ENCODE results near the gene PADI2.

PADI2 gene

DNA sequence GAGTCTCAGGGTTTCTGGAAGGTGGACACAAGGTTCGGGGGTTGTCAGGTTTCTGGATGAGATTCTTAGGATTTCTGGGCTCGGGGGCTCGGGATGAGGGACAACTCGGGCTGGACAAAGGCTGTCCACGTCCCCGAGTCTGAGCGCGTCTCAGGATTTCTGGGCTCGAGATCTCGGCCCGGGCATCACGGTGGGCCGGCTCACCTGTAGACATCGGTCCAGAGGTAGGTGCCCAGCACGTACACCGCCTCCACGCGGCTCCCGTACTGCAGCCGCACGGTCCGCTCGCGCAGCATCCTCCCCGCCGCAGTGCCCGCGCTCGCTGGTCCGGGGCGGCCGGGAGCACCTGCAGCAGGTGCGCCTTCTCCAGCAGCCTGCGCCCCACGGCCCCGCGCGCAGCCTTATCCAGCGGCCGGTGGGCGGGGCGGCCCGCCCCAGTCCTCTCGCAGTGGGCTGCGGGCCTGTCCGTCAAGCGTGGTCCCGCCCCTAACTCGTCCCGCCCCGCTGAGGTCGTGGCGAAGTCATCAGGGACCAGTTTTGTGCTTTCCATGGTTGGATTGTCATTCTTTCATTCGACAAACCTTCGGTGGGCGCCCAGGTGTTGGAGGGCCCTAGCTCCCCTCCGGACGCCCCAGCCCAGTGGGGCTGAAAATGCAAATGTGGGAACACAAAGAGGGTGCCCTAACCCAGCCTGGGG is at the start of gene PADI2:
PADI2 (minus strand) TSS at position 376 of the 697 bp plus-strand sequence; CDS start at position 296, 80 bp downstream.
- DNase-seq: peak; percentile 58

DNA sequence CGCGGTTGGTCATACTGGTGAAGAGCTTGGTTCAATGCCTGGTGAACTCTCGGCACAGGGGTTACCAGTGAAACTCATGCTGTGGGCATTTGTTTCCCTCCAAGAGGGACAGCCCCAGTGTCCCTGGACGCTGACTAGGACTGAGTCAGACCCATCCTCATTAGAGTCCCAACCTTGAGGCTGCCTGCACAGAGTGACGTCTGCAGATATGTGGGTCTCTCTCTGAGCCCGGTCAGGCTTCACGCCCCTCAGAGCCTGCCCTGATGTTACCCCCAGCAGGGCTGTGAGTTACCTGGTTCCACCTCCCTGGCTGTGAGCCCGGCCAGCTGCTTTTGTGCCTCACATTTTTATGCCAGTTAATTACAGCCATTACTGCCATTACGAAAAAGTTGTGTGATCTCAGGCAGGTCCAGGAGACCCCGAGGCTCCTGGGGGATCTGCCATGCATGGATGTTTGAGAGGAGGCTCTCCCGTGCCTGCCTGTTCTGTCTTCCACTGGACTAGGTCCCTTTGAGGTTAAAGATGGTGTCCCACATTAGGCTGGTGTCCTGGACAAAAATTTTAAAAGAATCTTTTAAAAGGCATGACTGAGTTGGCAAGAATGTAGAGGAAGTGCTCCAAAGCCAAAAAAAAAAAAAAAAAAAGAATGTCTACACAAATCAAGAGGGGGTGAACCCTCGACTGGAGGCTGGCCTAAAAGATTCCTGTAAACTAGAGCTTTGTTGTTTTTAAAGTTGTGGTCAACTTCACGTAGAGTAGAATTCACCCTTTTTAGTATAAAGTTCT is 49.0 kb upstream of the PADI2 start:
- no peak for DNase-seq

DNA sequence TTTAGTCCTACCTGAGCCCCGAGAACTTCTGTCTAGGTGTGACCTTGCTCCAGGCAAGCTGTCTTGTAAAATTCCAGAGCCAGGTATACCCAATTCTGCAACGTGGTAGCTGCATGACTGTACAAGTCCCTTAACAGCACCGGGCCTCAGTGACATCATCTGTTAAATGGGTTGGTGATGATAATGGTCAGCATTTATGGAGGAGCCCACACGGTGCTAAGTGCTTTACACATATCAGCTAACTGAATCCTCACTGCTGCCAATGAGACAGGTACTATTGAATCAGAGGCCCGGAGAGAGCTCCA is 48.5 kb upstream of the PADI2 start:
- no peak for DNase-seq

DNA sequence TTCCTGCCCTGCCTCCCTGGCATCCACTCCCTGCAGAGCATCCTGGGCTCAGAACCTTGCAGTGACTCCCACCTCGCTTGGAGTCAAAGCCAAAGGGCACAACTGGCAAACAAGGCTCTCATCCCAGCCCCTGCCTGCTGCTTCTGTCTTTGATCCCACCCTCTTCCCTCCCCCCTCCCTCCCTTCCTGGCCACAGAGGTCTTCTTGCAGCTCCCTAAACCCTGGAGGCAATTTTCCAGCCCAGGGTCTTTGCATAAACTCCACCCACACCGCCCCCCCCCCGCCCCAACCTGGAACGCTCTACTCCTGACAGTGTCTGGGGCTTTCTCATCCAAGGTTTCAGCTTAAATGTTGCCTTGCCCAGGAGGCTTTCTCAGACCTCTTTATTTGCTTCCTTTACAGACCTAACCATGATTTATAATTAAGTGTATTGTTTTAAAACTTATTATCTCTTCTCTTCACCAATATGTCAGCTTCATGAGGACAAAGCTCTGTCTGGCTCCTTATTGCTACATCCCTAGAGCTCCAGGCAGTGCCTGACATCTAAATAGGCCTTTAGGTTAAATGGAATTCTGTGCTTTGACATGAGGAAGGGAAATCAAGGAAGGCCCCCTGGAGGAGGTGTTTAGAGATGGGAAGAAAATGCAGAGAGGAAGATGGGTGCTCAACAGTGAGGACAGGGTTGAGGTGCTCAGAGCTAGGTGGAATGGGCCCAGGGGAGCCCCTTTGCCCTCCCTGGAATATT is 48.0 kb upstream of the PADI2 start:
- no peak for DNase-seq

DNA sequence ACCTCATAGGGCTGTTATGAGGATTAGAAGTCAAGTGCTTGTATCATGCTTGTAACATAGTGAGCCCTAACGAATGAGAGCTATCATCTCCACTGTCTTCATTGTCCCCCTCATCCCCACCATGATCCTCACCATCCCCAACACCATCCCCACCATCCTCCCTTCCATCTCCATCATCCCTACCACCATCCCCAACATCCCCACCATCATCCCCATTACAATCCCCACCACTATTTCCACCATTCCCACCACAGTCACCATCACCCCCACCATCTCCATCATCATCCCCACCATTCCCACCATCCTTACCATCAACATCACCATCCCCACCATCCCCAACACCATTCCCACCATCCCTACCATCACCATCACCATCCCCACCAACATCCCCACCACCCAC is 46.6 kb upstream of the PADI2 start:
- DNase-seq: no peak

DNA sequence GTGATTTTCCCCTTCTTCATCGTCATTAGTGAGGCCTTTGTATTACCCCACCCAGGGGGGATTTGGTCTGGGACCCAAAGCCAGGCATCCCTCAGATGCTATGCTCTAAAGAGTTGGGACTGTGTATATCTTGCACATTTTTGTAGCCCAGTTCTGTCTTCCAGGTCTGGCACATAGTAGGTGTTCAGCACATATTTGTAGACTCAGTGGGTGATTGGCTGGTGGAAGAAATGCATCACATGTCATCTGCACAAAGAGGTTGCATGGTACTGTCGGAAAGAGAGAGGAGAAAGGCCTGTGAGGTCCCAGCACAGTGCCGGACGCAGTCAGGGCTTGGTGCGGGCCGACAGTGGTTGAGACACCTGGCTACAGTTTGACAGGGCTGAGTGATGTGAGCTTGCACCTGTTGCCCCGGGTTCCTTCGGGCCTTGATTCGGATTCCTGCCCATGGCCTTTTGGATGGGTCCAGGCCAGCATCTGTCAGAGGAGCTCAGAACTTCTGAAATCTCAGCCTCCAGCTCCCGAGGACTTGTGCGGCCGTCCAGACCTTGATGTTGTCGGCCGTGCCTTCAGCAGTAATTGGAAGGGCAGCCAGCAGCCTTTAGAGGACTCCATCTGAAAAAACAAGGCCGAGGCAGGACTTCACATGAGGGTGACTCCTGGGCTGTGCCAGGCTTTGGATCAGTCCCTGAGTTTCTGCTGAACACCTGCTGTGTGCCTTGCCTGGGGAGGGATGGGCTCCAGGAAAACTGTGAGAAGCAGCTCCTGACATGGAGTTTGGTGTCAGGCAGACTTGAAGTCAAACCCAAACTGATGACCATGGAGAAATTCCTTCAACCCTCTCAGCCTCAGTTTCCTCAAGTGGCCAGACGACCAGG is 44.8 kb upstream of the PADI2 start:
- no peak for DNase-seq

DNA sequence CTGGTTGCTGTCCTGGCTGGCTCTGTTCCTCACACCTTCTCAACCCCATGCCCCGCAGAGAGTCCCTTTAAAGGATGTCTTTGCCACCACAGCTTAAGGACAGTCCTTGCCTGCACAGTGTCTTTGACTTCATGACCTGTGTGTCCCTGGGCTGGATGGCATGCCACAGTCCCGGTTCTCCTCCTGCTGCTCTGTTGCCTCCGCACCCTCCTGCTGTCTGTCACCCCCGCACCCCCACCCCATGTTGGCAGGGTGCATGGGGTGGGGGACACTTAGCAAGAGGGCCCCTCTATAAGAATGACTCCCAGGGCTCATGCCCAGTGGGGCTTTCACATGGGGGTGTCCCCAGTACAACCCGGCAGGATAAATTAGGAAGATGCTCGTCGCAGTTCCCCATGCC is 44.1 kb upstream of the PADI2 start:
- DNase-seq: no peak

DNA sequence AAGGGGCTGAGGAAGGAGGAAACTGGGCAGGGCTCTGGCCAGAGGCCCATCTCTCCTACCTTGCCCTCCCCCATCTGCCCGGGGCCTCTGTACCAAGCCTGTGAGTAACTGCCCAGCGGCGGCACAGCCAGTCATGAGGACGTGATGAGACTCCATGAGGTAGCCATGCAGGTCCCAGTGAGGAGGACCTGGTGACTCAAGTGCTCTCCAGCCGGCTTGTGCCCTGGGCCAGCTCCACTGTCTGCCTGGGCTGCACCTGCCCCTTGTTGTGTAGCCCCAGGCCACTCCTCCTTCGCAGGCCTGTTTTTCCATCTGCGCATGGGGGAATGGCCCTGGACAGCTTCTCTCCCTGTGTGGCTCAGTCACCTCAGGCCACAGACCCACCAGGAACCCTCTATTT is 43.7 kb upstream of the PADI2 start:
- DNase-seq: no peak

DNA sequence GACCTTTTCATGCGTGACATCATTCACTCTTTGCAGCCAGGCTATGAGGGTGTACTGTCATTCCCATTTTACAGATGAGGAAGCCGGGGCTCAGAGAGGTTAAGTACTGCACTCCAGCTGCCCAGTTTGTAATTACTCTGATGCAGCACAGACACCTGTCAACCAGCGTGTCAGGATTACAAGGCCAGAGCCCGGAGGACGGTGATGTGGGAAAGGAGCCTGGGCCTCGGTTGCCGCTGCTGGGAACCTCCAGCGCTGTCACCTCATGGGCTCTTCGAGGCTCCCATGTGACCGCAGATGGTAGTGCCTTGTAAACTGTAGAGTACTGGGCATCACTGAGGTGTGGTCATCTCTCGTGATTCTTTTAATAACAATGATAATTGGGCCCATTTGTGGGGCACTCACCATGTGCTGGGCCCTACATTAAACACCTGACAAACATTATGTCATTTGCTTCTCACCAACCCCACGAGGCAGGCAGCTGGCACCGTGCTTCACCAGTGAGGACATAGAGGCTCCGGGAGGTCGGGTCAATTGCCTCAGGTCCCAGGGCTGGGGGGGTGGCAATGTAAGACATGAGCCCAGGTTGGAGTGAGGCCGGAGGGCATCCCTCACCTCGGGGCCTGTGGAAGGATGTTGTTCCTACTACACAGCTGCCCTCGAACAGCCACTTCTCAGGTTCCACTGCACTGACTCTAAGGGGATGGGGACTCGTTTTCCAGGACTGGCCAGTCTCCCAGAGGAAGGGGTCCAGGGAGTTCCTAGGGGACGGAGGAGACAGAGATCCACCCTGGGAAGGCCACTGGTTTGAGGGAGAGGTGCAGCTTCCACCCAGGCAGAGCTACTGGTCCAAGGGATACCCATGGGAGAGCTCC is 42.9 kb upstream of the PADI2 start:
- DNase-seq: no peak

DNA sequence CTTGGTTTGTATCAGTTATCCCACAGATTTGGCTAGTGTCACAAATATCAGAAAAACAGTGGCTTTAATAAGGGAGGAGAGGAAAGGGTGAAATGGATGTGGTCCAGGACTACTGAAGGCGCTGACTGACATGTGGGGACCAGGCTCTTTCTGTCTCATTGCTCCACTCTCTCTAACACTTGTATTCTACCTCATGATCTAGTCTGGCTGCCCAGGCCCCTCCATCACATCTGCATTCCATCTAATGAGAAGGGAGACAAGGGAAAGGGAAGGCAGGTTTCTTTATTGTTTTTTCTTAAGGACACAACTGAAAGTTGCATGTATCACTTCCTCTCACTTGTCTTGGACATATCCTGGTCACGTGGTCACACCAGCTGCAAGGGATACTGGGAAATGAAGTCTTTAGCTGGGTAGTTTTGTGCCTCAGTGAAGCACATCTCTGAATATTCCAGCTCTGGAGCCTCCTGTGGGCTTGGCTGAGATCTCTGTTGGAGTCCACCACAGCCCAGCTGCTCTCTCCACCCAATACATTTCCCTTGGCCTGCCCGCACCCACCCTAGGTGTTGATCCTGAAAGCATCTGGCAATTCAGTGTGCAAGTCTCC is 42.0 kb upstream of the PADI2 start:
- DNase-seq: no peak

DNA sequence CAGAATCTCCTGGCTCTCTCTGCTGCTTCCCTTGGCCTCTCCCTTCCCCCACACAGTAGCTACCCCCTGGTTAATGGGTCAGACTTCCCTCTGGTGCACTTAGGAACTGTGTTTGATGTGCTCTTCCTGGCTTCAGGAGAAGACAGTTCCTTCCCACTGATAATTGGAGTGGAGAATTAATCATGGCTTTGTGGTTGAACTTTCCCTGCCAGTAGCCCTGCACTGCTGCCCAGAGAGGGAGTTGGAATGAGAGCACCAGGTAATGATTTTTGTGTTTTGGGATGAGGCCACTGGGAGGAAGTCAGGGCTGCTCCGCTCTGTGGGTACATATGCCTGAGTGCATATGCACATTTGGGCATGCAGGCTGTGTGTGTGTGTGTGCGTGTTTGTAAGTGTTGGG is 39.7 kb upstream of the PADI2 start:
- no peak for DNase-seq

DNA sequence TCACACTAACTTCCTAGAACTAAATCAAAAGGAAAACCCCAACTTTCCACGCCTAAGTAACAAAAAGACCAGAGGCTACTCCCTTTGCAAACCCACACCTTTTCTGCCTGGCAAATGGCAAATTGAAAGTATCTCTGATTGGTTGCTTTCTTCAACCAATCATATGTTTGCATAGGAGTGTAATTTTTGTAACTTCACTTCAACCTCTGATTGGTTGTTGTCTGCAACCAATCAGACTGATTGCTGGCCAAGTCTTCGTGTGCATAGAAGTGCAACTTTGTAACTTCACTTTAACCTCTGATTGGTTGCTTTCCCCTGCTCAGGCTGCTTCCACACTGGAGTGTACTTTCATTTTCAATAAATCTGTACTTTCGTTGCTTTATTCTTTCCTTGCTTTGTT is 36.9 kb upstream of the PADI2 start:
- no peak for DNase-seq

DNA sequence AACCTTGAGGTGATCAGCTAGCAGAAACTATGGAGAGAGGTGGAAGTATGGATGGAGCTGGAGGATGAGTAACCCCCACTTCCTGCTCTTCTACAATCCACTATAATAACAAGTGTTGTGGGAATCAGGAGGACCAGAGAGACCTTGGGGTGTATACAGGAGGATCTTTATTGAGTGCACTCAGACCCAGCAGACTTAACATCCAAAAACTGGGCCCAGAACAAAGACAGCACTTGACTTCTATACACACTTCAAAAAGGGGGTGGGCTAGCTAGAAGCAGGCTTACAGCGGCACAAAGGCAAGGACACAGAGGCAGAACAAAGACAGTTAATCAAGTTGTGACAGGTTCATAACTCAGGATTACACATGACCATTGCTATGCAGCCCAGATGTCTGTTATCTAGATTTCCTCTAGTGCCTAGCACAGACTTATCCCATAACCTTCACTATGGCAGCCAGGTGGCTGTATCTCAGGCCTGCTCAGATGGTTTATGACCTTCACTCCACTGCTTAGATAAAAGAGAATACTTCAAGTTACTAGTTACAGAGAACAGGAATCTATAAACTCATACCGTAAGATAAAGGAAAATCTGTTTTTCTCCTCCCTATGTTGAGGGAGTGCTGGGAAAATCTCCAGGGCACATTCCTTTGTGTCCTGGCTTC is 36.1 kb upstream of the PADI2 start:
- DNase-seq: no peak

DNA sequence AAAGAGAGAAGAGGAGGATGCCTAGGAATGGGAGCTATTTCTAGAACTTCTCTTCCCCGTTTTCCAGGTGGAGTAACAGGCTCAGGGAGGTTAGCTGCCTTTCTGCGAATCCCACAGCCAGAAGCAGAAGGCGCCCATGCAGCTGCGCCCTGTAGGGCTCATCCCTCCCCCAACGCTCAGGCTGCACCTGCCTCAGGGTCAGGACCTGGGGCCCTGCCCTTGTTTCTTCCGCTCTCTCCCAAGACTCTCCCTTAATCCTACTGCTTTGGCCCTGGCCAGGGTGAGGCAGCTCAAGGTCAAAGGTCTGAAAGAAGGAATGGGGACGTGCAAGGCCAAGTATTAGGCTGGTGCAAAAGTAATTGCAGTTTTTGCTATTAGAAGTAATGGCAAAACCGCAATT is 30.5 kb upstream of the PADI2 start:
- DNase-seq: no peak

DNA sequence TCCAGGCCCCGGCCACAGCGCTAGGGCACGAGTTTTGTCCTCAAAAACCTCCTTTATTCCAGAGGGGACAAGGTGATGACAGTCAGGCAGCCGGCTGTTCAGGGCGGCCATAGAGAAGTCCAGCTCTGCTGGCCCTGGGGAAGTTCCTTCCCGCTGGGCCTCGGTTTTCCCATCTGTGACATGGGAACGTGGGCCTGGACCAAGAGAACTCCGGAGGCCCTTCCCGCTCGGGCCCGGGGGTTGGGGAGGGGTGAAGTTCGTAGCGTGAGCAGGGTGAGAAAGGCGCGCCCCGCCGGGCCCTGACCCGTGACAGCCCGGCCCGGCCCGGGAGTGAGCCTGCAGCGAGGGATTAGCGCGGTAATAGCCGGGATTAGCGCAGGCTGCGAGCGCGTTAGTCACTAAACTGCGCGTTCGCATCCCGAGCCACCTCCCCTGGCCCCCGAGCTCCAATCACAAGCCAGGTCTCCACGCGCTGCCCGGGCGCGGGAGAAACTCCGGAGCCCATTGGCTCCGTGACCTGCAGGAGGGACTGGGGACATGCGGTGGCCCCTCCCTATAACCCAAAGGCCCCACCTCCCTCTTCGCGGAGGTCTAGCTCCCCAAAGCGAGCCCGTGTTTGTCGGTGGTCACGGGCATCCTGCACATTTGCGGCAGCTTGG is 29.8 kb upstream of the PADI2 start:
- no peak for DNase-seq

DNA sequence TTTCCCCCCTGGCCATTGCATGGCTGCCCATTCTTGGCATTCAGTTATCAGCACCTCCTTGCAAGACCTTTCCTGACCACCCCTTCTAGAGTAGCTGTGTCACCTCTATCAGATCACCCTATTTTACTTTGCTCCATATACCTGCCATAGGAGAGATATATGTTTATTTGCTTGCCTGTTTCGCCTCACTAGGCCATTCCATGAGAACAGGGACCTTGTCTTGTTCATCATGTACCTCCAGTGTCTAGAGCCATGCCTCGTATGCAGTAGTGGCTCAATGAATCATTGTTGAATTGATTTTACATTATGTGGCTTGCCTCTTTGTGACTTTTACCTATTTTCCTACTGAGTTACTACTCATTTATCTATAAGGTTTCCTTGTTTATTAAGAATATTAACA is 26.4 kb upstream of the PADI2 start:
- no peak for DNase-seq

DNA sequence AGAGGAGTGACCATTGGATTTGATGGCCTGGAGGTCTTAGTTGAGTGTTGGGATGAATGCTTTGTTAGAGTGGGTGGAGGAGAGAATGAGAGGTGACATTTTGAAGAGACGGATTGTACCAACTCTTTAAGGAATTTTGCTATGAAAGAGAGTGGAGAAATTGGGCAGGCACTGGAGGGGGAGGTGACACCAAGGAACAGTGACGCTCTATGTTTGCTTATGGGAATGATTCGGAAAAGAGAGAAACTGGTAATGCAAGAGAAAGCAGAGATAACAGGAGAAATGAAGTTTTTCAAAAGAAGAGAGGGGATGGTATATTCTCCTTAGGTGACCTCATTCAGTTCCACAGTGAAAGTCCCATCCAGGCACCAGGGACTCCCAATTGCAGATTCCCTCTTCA is 24.5 kb upstream of the PADI2 start:
- no peak for DNase-seq

DNA sequence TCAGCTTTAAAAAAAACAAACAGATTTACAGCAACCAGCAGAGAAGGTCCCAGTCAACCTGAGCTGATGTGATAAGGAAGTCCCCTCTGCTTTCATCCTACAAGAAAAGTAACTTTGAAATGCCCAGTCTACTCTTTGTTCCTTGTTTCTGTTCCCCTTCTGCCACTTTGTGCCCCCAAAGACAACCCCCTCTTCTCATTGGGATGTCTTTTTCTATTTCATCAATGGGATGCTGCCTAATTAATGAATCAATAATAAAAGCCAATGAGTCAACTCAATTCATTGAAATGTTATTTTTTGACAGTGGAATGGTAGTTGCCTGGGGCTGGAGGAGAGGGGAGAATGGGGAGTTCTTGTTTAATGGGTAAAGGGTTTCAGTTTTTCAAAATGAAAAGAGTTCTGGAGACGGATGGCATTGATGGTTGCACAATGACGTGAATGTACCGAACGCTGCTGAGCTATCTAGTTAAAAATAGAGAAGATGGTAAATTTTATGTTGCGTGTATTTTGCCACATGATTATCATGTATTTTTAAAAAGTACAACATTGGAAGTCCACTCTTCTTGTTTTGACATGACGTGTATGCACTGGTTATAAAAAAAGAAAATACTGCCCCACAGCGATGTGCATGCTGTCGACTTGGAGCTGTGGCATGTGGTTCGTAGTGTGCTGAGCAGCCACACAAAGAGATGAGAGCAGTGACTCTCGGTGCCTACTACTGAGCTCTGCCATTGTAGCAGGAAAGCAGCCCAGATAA is 22.4 kb upstream of the PADI2 start:
- DNase-seq: no peak

DNA sequence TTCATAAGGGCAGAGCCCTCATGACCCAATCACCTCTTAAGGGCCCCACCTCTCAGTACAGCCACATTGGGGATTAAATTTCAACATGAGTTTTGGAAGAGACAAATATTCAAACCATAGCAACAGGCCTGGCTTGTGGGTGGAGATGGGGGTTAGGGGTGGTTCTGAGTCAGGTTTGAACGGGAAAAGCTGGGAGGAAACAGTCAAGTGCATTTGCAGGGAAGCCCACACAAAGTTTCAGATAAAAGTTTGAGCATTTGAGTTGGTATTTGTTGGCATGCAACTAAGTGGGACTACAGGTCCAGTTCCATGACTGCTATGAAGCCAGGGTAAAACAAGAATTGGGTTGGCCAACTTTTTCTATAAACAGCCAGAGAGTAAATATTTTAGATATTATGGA is 21.0 kb upstream of the PADI2 start:
- no peak for DNase-seq

DNA sequence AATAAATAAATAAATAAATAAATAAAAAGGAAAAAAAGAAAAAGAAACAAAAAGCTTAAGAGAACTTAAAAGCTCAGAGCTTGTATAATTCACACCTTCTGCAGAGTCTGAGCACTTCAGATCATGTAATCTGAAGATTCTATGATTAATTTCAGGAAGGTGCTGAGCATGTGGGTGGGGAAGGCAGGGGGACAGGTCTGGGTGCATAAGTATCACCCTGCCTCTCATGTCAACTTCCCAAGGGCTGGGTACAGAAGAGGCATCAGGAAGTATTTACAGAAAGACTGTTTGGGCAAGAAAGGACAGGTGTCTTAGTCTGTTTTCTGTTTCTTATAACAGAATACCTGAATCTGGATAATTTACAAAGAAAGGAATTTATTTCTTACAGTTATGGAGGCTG is 20.4 kb upstream of the PADI2 start:
- DNase-seq: no peak

Data from stimulated activated CD4-positive, alpha-beta T cell treated with anti-CD3 and anti-CD28 coated beads, Interleukin-4, amount 100 ng/mL, for 24 hours (primary cell).